ENCODE data around the gene ASXL1. TPM values are rescaled to one million over a fixed set of nuclear protein-coding genes. Genes with fewer than 3 reads are reported as not detected.

ASXL1 gene
- polyA plus RNA-seq, 1 of the 3 experiments (the other 2 are of a cell fraction): 36.6 TPM

GRCh38 chr20:32479697-32480171 lies 121.6 kb downstream of the ASXL1 start (continued):
- TF ChIP-seq, protein P1, sequence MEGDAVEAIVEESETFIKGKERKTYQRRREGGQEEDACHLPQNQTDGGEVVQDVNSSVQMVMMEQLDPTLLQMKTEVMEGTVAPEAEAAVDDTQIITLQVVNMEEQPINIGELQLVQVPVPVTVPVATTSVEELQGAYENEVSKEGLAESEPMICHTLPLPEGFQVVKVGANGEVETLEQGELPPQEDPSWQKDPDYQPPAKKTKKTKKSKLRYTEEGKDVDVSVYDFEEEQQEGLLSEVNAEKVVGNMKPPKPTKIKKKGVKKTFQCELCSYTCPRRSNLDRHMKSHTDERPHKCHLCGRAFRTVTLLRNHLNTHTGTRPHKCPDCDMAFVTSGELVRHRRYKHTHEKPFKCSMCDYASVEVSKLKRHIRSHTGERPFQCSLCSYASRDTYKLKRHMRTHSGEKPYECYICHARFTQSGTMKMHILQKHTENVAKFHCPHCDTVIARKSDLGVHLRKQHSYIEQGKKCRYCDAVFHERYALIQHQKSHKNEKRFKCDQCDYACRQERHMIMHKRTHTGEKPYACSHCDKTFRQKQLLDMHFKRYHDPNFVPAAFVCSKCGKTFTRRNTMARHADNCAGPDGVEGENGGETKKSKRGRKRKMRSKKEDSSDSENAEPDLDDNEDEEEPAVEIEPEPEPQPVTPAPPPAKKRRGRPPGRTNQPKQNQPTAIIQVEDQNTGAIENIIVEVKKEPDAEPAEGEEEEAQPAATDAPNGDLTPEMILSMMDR (IDR thresholded peaks at IDR 0.05): no peak

- Histone ChIP-seq H3K4me2 (peak overlapping the region; percentile 94), H3K9me3 (no peaks in the 10 kb centered on the region), H2AFZ (ENCODE audit: low read depth) (no peak overlapping the region), H3K4me1 (ENCODE audit: control insufficient read depth in 1 of 2, insufficient read depth in 2 of 2, low read depth in 1 of 2, low read length in 1 of 2) (peaks cover 12 to 60% of the 10 kb centered on the region in 2 experiments), H3K36me3 (replicated peaks in 1 of 2; ENCODE audit: control insufficient read depth in 1 of 2, insufficient read depth in 2 of 2, low read length in 1 of 2) (peaks cover 0 to 5% of the 10 kb centered on the region in 2 experiments), H3K79me2 (ENCODE audit: insufficient read depth) (peaks cover 73% of the 10 kb centered on the region), H3K9ac (no peak overlapping the region), H3F3A (replicated peaks; ENCODE audit: insufficient read depth) (peaks cover 16% of the 10 kb centered on the region), H3K4me3 (ENCODE audit: low read depth in 2 of 2, low read length in 1 of 2) (no peak overlapping the region; a peak in 1 of 4 replicates), H3K27me3 (ENCODE audit: insufficient read depth) (no peaks in the 10 kb centered on the region), H3K27ac (ENCODE audit: low read depth in 2 of 2, low read length in 1 of 2) (peak overlapping the region in 1 of 2 experiments; percentile 36; a peak in 1 of 4 replicates), H3K9me2 (no peaks in the 10 kb centered on the region), H4K20me1 (ENCODE audit: insufficient read depth) (peaks cover 60% of the 10 kb centered on the region)
- ChIA-PET CTCF (interaction anchor here (0.7 to 1.3 kb wide), 4 partner anchors 8 to 43 kb away, joined by 3 to 6 read pairs (median 4); no protein-coding TSS in a partner anchor), POLR2A (interaction anchor here (1.4 kb wide), 1 partner anchor 36 kb away, joined by 3 read pairs; no protein-coding TSS in a partner anchor)
- 93% methylated on average over 11 of the region's 12 CpGs for WGBS (ENCODE audit: low lambda C conversion rate)
- DNase-seq: no peak
- TF ChIP-seq GATA2 (CRISPR knock-in tag; IDR thresholded peaks at IDR 0.05) (no peak), RCOR1 (IDR thresholded peaks at IDR 0.05; ENCODE audit: low read length) (no peak), MEF2A (IDR thresholded peaks at IDR 0.05; ENCODE audit: borderline replicate concordance, low read depth) (no peak), GABPA (IDR thresholded peaks at IDR 0.05; ENCODE audit: low read depth) (no peak), FOXJ3 (CRISPR knock-in tag; IDR thresholded peaks at IDR 0.05) (no peak), RXRA (IDR thresholded peaks at IDR 0.05; ENCODE audit: borderline replicate concordance, low read depth) (no peak), TEAD4 (IDR thresholded peaks at IDR 0.05; ENCODE audit: borderline replicate concordance, insufficient read depth) (no peak), JUND (IDR thresholded peaks at IDR 0.05) (no peak), SIN3A (IDR thresholded peaks at IDR 0.05; ENCODE audit: borderline replicate concordance, low read depth, low read length) (no peak), TAF1 (IDR thresholded peaks at IDR 0.05; ENCODE audit: borderline replicate concordance, low read depth, low read length) (no peak), RAD21 (IDR thresholded peaks at IDR 0.05; ENCODE audit: low read length) (no peak), CHD2 (IDR thresholded peaks at IDR 0.05; ENCODE audit: low read length, partially characterized antibody) (no peak), EP300 (IDR thresholded peaks at IDR 0.05; ENCODE audit: borderline replicate concordance in 1 of 2, low read depth in 1 of 2, low read length in 1 of 2) (no peak)
- TF ChIP-seq, protein P1 (IDR thresholded peaks at IDR 0.05): no peak
- TF ChIP-seq, protein P2, sequence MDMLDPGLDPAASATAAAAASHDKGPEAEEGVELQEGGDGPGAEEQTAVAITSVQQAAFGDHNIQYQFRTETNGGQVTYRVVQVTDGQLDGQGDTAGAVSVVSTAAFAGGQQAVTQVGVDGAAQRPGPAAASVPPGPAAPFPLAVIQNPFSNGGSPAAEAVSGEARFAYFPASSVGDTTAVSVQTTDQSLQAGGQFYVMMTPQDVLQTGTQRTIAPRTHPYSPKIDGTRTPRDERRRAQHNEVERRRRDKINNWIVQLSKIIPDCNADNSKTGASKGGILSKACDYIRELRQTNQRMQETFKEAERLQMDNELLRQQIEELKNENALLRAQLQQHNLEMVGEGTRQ (IDR thresholded peaks at IDR 0.05; ENCODE audit: borderline replicate concordance, low read depth, low read length): no peak
Observed at GRCh38 chr20:32480371-32481241, 122.5 kb downstream of the ASXL1 start.
